ENCODE data around the gene NMBR.
"Not testable (repeated sequence)": the region's sequence is repeated elsewhere in the genome, so short reads cannot be mapped to it uniquely, and the experiment has no call there.

Gene NMBR

DNA sequence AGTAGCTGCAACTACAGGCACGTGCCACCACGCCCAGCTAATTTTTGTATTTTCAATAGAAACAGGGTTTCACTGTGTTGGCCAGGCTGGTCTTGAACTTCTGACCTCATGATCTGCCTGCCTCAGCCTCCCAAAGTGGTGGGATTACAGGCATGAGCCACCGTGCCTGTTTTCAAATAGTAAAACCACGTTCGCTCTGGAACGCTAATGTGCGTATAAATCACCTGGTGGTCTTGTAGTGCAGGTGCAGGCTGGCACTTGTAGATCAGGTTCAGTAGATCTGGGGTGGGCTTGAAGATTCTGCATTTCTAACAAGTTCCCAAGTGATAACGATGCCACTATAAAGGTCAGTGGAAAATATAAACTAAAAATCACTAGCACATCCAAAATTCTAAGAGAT lies 41.4 kb upstream of the NMBR start:
- not testable (repeated sequence) for H3K4me3 Mint-ChIP-seq; H3K9me3 Mint-ChIP-seq; H3K27me3 Mint-ChIP-seq (ENCODE audit: low read depth); H3K27ac Mint-ChIP-seq
- Mint-ChIP-seq H3K4me1 (peaks cover 18% of the 10 kb centered on the region), H3K36me3 (ENCODE audit: low read depth) (peaks cover 14% of the 10 kb centered on the region)
- peak in 1 of 3 experiments; percentile 19 for TF ChIP-seq CTCF (IDR thresholded peaks at IDR 0.05; ENCODE audit: unreplicated experiment in 3 of 3)

GRCh38 chr6:142187209-142187608 lies 40.3 kb upstream of the NMBR start:
- H3K4me1 Mint-ChIP-seq = peaks cover 18% of the 10 kb centered on the region
- no peak overlapping the region for H3K4me3 Mint-ChIP-seq
- no peak for TF ChIP-seq CTCF (IDR thresholded peaks at IDR 0.05; ENCODE audit: unreplicated experiment in 3 of 3)
- H3K36me3 Mint-ChIP-seq (ENCODE audit: low read depth) = peaks cover 11% of the 10 kb centered on the region
- no peaks in the 10 kb centered on the region for H3K9me3 Mint-ChIP-seq
- no peaks in the 10 kb centered on the region for H3K27me3 Mint-ChIP-seq (ENCODE audit: low read depth)
- H3K27ac Mint-ChIP-seq = peak overlapping the region in 2 of 3 experiments; percentile 24 to 35

GRCh38 chr6:142185641-142186040 lies 38.7 kb upstream of the NMBR start:
- Mint-ChIP-seq H3K4me3 (no peak overlapping the region), H3K36me3 (ENCODE audit: low read depth) (peaks cover 18% of the 10 kb centered on the region), H3K4me1 (peaks cover 18% of the 10 kb centered on the region), H3K27me3 (ENCODE audit: low read depth) (no peaks in the 10 kb centered on the region), H3K9me3 (no peaks in the 10 kb centered on the region), H3K27ac (no peak overlapping the region)
- no peak for TF ChIP-seq CTCF (IDR thresholded peaks at IDR 0.05; ENCODE audit: unreplicated experiment in 3 of 3)

DNA sequence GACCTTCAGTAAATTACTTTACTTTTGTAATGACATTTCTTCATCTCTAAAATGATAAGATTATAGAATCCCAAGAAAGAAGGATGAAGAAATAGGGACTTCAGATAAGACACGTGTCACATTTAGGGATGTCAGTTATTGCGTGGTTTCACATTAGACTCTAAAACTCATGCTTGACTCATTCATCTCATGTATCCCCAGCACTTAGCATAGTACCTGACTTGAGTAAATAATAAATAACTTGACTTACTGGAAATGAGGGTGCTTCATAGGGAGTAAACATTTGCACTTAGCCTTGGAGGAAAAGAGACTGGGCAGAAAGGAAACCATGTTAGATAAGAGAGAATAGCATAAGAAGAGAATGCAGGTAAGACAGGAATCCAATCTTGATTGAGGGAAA lies 37.4 kb upstream of the NMBR start:
- no peaks in the 10 kb centered on the region for H3K9me3 Mint-ChIP-seq
- no peak overlapping the region for H3K4me3 Mint-ChIP-seq
- no peak for TF ChIP-seq CTCF (IDR thresholded peaks at IDR 0.05; ENCODE audit: unreplicated experiment in 3 of 3)
- peaks cover 18% of the 10 kb centered on the region for H3K4me1 Mint-ChIP-seq
- no peaks in the 10 kb centered on the region for H3K27me3 Mint-ChIP-seq (ENCODE audit: low read depth)
- H3K27ac Mint-ChIP-seq = no peak overlapping the region
- peaks cover 16% of the 10 kb centered on the region for H3K36me3 Mint-ChIP-seq (ENCODE audit: low read depth)

DNA sequence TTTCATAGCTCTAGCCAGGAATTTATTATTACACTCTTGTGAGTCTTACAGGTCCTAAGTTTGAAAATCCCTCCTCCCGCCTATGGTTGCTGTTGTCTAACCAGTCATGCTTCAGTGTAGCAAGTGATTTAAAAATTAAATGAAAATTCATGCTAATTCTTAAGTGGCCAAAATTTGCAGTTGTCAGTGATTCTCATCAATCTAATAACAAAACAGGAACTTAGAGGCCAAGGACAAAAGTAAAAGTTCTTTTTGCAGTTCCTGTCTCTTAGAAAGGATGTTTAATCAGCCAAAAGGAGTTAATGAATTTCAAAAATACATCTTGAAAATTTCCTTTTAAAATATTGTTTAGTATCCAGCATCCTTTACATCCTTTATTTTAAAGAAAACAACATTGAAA lies 36.4 kb upstream of the NMBR start:
- TF ChIP-seq CTCF (IDR thresholded peaks at IDR 0.05; ENCODE audit: unreplicated experiment in 3 of 3) = no peak
- no peak overlapping the region for H3K27ac Mint-ChIP-seq
- H3K4me3 Mint-ChIP-seq = no peak overlapping the region
- H3K36me3 Mint-ChIP-seq (ENCODE audit: low read depth) = peaks cover 20% of the 10 kb centered on the region
- H3K9me3 Mint-ChIP-seq = no peaks in the 10 kb centered on the region
- H3K4me1 Mint-ChIP-seq = peaks cover 18% of the 10 kb centered on the region
- no peaks in the 10 kb centered on the region for H3K27me3 Mint-ChIP-seq (ENCODE audit: low read depth)

- no peak overlapping the region for H3K4me3 Mint-ChIP-seq
- TF ChIP-seq CTCF (IDR thresholded peaks at IDR 0.05; ENCODE audit: unreplicated experiment in 3 of 3) = no peak
- H3K27ac Mint-ChIP-seq = no peak overlapping the region
- H3K36me3 Mint-ChIP-seq (ENCODE audit: low read depth) = peaks cover 33% of the 10 kb centered on the region
- H3K4me1 Mint-ChIP-seq = peaks cover 12% of the 10 kb centered on the region
- H3K9me3 Mint-ChIP-seq = peaks cover 11% of the 10 kb centered on the region
- no peaks in the 10 kb centered on the region for H3K27me3 Mint-ChIP-seq (ENCODE audit: low read depth)
Measured at GRCh38 chr6:142182004-142182403, 35.1 kb upstream of the NMBR start.
